Progenitor cell of endocrine pancreas (in vitro differentiated cells): ENCODE measurements around the gene C14orf119. TPM values are rescaled to one million over a fixed set of nuclear protein-coding genes. Genes with fewer than 3 reads are reported as not detected.
A peak's percentile ranks its signal among the peaks of the same experiment; 100 is the strongest.

Experiments
- DNase-seq: peaks from one replicate; pipeline ENCODE4 v3.0.0; 2021; ENCODE audit warnings: low spot score; ENCODE audit not compliant: unreplicated experiment
- H3K27ac Mint-ChIP-seq: 2 replicates; pipeline ENCODE4 v1.8.0; 2021; ENCODE audit warnings: mild to moderate bottlenecking, moderate library complexity, mixed read lengths
- H3K27me3 Mint-ChIP-seq: 2 replicates; pipeline ENCODE4 v1.8.0; 2021; ENCODE audit warnings: mixed read lengths
- H3K36me3 Mint-ChIP-seq: 2 replicates; pipeline ENCODE4 v1.8.0; 2022; ENCODE audit warnings: mixed read lengths; ENCODE audit not compliant: insufficient read depth
- H3K4me1 Mint-ChIP-seq: 2 replicates; pipeline ENCODE4 v1.8.0; 2021; ENCODE audit warnings: low read depth, mixed read lengths
- H3K4me3 Mint-ChIP-seq: 2 replicates; pipeline ENCODE4 v1.8.0; 2021; ENCODE audit warnings: low read depth, mild to moderate bottlenecking, moderate library complexity, mixed read lengths
- H3K9me3 Mint-ChIP-seq: 2 replicates; pipeline ENCODE4 v1.8.0; 2021; ENCODE audit warnings: low read depth, mixed read lengths
- total RNA-seq: library from RNA; stranded (reverse); gene quantifications from 2 replicates; pipeline ENCODE4 v1.2.1, GENCODE V29; 2021
- TF ChIP-seq, protein P1 (sequence below): fragments of 200-600 bp; sonication (generic); IDR thresholded peaks from one replicate; pipeline ENCODE4 v1.5.0; 2021; ENCODE audit warnings: antibody characterized with exemption, mild to moderate bottlenecking; ENCODE audit not compliant: unreplicated experiment

Gene C14orf119
- total RNA-seq, 1 donor from 2014 or later, result 45.8 TPM

GRCh38 chr14:23070262-23071129 lies 24.8 kb upstream of the C14orf119 start:
- Mint-ChIP-seq H3K9me3 (no peaks in the 10 kb centered on the region), H3K27me3 (no peaks in the 10 kb centered on the region), H3K36me3 (peaks cover 19% of the 10 kb centered on the region), H3K27ac (peak overlapping the region; percentile 95), H3K4me1 (peaks cover 34% of the 10 kb centered on the region), H3K4me3 (peak overlapping the region; percentile 96)
- no peak for DNase-seq
- TF ChIP-seq, protein P1, sequence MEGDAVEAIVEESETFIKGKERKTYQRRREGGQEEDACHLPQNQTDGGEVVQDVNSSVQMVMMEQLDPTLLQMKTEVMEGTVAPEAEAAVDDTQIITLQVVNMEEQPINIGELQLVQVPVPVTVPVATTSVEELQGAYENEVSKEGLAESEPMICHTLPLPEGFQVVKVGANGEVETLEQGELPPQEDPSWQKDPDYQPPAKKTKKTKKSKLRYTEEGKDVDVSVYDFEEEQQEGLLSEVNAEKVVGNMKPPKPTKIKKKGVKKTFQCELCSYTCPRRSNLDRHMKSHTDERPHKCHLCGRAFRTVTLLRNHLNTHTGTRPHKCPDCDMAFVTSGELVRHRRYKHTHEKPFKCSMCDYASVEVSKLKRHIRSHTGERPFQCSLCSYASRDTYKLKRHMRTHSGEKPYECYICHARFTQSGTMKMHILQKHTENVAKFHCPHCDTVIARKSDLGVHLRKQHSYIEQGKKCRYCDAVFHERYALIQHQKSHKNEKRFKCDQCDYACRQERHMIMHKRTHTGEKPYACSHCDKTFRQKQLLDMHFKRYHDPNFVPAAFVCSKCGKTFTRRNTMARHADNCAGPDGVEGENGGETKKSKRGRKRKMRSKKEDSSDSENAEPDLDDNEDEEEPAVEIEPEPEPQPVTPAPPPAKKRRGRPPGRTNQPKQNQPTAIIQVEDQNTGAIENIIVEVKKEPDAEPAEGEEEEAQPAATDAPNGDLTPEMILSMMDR, result no peak

- peaks cover 15% of the 10 kb centered on the region for H3K36me3 Mint-ChIP-seq
- no peaks in the 10 kb centered on the region for H3K9me3 Mint-ChIP-seq
- TF ChIP-seq, protein P1, result no peak
- H3K27ac Mint-ChIP-seq, result peak overlapping the region; percentile 95
- DNase-seq, result peak; percentile 53
- peaks cover 32% of the 10 kb centered on the region for H3K4me1 Mint-ChIP-seq
- H3K4me3 Mint-ChIP-seq, result peak overlapping the region; percentile 96
- H3K27me3 Mint-ChIP-seq, result no peaks in the 10 kb centered on the region
Observed at GRCh38 chr14:23071244-23071920, 23.9 kb upstream of the C14orf119 start.

DNA sequence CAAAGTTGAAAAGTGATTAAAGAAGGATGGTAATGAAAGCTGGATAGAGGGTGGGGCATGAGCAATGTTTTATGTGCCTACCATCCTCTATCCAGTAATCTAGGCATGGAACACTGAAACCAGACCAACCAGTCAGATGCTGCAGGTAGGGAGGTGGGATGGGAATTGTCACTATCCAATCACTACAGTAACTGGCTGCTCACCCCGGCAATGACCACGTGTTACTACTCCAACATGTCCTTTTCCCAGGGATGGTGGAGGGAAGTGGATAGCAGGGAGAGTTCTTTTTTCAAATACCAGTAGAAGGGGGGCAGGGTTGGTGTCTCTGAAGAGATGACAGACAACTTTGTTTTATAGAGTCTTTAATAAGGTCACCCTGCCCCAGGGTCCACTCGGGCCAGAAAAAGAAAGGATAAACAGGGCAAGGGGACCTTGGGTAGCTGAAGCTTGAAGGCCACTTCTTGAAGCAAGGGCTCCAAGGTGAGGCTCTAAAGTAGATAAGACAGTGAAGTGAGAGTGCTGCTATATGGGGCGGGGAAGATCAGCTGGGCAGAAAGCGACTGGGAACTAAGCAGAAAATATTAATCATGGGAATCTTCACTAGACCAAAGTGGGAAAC lies 23.3 kb upstream of the C14orf119 start:
- Mint-ChIP-seq H3K9me3 (no peaks in the 10 kb centered on the region), H3K36me3 (peaks cover 14% of the 10 kb centered on the region), H3K4me3 (peak overlapping the region; percentile 96), H3K27me3 (no peaks in the 10 kb centered on the region), H3K4me1 (peaks cover 32% of the 10 kb centered on the region), H3K27ac (peak overlapping the region; percentile 95)
- no peak for DNase-seq
- TF ChIP-seq, protein P1, result no peak

GRCh38 chr14:23074906-23075305 lies 20.4 kb upstream of the C14orf119 start:
- H3K27ac Mint-ChIP-seq, result no peak overlapping the region
- H3K36me3 Mint-ChIP-seq, result peaks cover 18% of the 10 kb centered on the region

More at GRCh38 chr14:23074906-23075305, 20.4 kb upstream of the C14orf119 start:
- H3K4me3 Mint-ChIP-seq, result no peak overlapping the region
- TF ChIP-seq, protein P1, result no peak
- no peak for DNase-seq
- H3K9me3 Mint-ChIP-seq, result no peaks in the 10 kb centered on the region
- peaks cover 19% of the 10 kb centered on the region for H3K4me1 Mint-ChIP-seq
- no peaks in the 10 kb centered on the region for H3K27me3 Mint-ChIP-seq
